Peyer's patch (tissue), 4 donors: ENCODE data around the gene MBTD1. TPM values are rescaled to one million over a fixed set of nuclear protein-coding genes. Genes with fewer than 3 reads are reported as not detected.
A peak's percentile ranks its signal among the peaks of the same experiment; 100 is the strongest.

ENCODE experiments used
- DNase-seq, 3 donors: peaks; one replicate each; pipeline ENCODE4 v3.0.0-alpha.2; 2017 to 2019
- H3K27ac ChIP-seq, 4 donors: fragments of 200-600 bp; sonication (generic); one replicate each; pipeline ENCODE4 v1.5.1; 2016 to 2019
- H3K27me3 ChIP-seq, 2 donors: fragments of 200-600 bp; sonication (generic); one replicate each; pipeline ENCODE4 v1.5.1; 2019
- H3K36me3 ChIP-seq, 3 donors: fragments of 200-600 bp; sonication (generic); one replicate each; pipeline ENCODE4 v1.5.1; 2016 to 2019
- H3K4me1 ChIP-seq, 4 donors: fragments of 200-600 bp; sonication (generic); one replicate each; pipeline ENCODE4 v1.5.1; 2016 to 2019
- H3K4me3 ChIP-seq, 4 donors: fragments of 200-600 bp; sonication (generic); 1 replicate in 3 of 4; 2 replicates in 1 of 4; pipeline ENCODE4 v1.5.1; 2016 to 2019; ENCODE audit warnings: mild to moderate bottlenecking in 1 of 4
- H3K9me3 ChIP-seq, 4 donors: fragments of 200-600 bp; sonication (generic); one replicate each; pipeline ENCODE4 v1.5.1; 2016 to 2019; ENCODE audit warnings: mild to moderate bottlenecking in 1 of 4
- POLR2A ChIP-seq, 2 donors: fragments of 450-650 bp; IDR thresholded peaks; one replicate each; pipeline ENCODE4 v1.5.1; 2017; ENCODE audit warnings: antibody characterized with exemption in 2 of 2, mild to moderate bottlenecking in 2 of 2, moderate library complexity in 2 of 2
- total RNA-seq, 4 donors: library from RNA; depleted of rRNA; stranded (reverse); fragments of >200 nt; gene quantifications; one replicate each; pipeline ENCODE4 v1.1.0, GENCODE V29; 2016
- TF ChIP-seq, protein P1 (sequence below), 6 experiments: fragments of 450-650 bp in 4 of 6; fragments of 200-600 bp in 2 of 6; sonication (generic) in 1 of 6; IDR thresholded peaks; one replicate each; pipeline ENCODE4 v1.5.1; 2017 to 2019; ENCODE audit warnings: antibody characterized with exemption in 6 of 6, mild to moderate bottlenecking in 3 of 6, moderate library complexity in 1 of 6

Gene MBTD1
- total RNA-seq, 4 donors from 2014 or later = 13.2 to 27.6 (median 24.7) TPM

DNA sequence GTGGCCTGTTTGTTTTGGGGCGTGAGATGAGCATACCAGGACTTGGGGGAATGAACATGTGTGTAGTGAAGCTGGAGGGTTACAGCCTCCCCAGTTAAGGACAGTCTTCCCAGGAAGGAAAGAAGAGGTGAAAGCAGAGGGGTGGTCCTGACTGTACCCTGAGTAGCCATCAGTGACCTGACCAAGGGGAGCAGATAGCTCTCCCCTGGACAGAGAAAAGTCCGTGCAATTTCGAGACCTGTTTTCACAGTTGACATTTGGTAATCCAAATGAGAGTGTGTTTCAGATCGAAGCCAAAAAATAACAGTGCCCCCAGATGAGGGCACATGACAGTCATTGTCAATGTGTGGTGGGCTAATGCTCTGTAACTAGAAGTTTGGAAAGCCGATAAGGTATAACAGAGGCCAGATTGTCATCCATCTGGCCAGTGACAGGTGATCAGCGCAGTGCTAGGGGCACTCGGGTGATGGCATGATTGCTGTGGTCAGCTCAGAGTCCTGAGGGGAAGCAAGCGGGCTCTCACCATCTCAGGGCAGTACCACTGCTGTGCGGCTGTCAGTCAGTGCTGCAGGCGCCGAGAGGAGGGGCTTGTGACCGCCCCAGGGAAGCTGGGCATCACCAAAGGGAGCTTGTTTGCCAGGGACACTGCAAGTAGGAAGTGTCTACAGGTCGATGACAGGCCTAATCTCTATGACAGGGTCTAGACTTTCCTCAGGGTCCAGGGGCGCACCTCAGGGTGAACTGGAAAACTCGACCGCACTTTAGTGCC, 94.8 kb downstream of the MBTD1 start:
- Histone ChIP-seq H3K36me3 (peaks cover 0 to 27% (median 0%) of the 10 kb centered on the region in 3 donors), H3K4me3 (peak overlapping the region in 3 of 4 donors; percentile 82 to 90 (median 89))

DNA sequence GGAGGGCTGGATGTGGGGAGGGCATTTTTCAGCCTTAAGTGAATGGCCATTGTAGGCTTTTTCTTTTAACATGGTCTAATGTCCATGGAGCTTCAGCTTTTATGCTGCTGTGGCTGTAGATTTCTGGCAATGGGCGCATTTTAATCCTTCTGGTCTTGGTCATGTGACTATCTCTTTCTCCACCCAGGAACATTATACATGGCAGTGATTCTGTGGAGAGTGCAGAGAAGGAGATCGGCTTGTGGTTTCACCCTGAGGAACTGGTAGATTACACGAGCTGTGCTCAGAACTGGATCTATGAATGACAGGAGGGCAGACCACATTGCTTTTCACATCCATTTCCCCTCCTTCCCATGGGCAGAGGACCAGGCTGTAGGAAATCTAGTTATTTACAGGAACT, 98.3 kb downstream of the MBTD1 start:
- Histone ChIP-seq H3K27me3 (no peaks in the 10 kb centered on the region), H3K27ac (no peak overlapping the region), H3K4me3 (no peak overlapping the region), H3K4me1 (peaks cover 0 to 8% (median 5%) of the 10 kb centered on the region in 4 donors), H3K36me3 (peaks cover 0 to 27% (median 0%) of the 10 kb centered on the region in 3 donors), H3K9me3 (no peaks in the 10 kb centered on the region)
- DNase-seq = no peak
- no peak for TF ChIP-seq POLR2A (IDR thresholded peaks at IDR 0.05)
- TF ChIP-seq, protein P1, sequence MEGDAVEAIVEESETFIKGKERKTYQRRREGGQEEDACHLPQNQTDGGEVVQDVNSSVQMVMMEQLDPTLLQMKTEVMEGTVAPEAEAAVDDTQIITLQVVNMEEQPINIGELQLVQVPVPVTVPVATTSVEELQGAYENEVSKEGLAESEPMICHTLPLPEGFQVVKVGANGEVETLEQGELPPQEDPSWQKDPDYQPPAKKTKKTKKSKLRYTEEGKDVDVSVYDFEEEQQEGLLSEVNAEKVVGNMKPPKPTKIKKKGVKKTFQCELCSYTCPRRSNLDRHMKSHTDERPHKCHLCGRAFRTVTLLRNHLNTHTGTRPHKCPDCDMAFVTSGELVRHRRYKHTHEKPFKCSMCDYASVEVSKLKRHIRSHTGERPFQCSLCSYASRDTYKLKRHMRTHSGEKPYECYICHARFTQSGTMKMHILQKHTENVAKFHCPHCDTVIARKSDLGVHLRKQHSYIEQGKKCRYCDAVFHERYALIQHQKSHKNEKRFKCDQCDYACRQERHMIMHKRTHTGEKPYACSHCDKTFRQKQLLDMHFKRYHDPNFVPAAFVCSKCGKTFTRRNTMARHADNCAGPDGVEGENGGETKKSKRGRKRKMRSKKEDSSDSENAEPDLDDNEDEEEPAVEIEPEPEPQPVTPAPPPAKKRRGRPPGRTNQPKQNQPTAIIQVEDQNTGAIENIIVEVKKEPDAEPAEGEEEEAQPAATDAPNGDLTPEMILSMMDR (IDR thresholded peaks at IDR 0.05) = no peak

More for the DNA sequence above, 94.8 kb downstream of the MBTD1 start:
- DNase-seq = no peak
- H3K4me1 ChIP-seq = peaks cover 0 to 15% (median 9%) of the 10 kb centered on the region in 4 donors
- no peaks in the 10 kb centered on the region for H3K9me3 ChIP-seq
- H3K27ac ChIP-seq = peak overlapping the region; percentile 92 to 99 (median 95)
- no peaks in the 10 kb centered on the region for H3K27me3 ChIP-seq
- TF ChIP-seq POLR2A (IDR thresholded peaks at IDR 0.05) = no peak
- TF ChIP-seq, protein P1 (IDR thresholded peaks at IDR 0.05) = no peak

DNA sequence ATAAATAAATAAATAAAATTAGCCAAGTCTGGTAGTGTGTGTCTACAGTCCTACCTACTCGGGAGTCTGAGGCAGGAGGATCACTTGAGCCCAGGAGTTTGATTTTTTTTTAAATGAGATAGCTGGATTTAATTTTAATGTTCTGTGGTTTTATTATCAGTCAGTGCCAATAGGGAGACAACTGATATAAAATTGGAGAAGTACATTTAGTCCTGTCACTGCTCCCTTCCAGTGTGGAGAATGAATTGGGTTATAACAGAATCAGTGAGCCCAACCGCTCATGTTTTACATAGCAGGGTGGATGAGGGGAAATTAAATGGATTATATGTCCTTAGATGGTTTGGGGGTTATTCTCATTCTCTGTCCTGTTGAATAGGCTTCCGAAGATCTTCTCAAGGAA, 100.2 kb downstream of the MBTD1 start:
- Histone ChIP-seq H3K4me1 (peaks cover 0 to 6% (median 0%) of the 10 kb centered on the region in 4 donors), H3K9me3 (no peaks in the 10 kb centered on the region), H3K4me3 (no peak overlapping the region), H3K27me3 (no peaks in the 10 kb centered on the region), H3K27ac (no peak overlapping the region), H3K36me3 (peaks cover 0 to 27% (median 0%) of the 10 kb centered on the region in 3 donors)
- TF ChIP-seq, protein P1 (IDR thresholded peaks at IDR 0.05) = no peak
- no peak for DNase-seq

DNA sequence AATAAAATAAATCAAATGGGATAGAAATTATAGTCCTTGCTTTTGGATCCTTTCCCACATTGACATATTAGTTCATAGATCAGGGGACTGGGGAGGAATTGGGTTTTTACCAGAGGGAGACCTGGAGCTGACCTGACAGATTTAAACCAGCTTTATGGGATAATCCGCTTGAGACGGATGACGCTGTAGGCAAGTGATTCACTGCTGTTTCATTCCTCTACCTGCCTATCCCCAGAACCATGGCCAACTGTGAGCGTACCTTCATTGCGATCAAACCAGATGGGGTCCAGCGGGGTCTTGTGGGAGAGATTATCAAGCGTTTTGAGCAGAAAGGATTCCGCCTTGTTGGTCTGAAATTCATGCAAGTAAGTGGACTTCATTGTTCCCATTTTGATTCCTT, 104.4 kb downstream of the MBTD1 start:
- Histone ChIP-seq H3K27ac (no peak overlapping the region), H3K9me3 (no peaks in the 10 kb centered on the region), H3K4me3 (no peak overlapping the region), H3K36me3 (peaks cover 0 to 7% (median 0%) of the 10 kb centered on the region in 3 donors), H3K4me1 (peaks cover 0 to 20% (median 0%) of the 10 kb centered on the region in 4 donors), H3K27me3 (no peaks in the 10 kb centered on the region)
- DNase-seq = no peak
- no peak for TF ChIP-seq POLR2A (IDR thresholded peaks at IDR 0.05)
- TF ChIP-seq, protein P1 (IDR thresholded peaks at IDR 0.05) = no peak

DNA sequence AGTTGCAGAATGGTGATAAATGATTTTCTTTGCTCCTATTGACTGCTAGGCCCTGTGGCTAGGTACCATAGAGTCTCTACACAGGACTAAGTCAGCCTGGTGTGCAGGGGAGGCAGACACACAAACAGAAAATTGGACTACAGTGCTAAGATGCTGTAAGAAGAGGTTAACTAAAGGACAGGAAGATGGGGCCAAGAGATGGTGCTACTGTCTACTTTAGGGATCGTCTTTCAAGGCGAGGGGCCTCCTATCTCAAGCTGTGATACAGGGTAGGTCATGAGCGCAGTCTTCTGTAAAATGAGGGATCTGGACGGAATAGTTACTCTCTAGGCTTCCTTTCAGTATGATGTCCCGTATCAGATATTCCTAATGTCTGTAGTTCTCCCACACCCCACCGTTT, 105.7 kb downstream of the MBTD1 start:
- Histone ChIP-seq H3K4me1 (peaks cover 0 to 20% (median 0%) of the 10 kb centered on the region in 4 donors), H3K36me3 (peaks cover 0 to 4% (median 0%) of the 10 kb centered on the region in 3 donors), H3K27me3 (no peaks in the 10 kb centered on the region), H3K9me3 (no peaks in the 10 kb centered on the region), H3K4me3 (peak overlapping the region; percentile 46 to 75 (median 62)), H3K27ac (peak overlapping the region in 1 of 4 donors; percentile 75)
- DNase-seq = no peak
- TF ChIP-seq, protein P1 (IDR thresholded peaks at IDR 0.05) = no peak
- TF ChIP-seq POLR2A (IDR thresholded peaks at IDR 0.05) = no peak
